Osteoblast (primary cell): Measurements from ENCODE around the gene MDFI. TPM values are rescaled to one million over a fixed set of nuclear protein-coding genes. Genes with fewer than 3 reads are reported as not detected.

Experiments used
- DNase-seq: peaks from one replicate; pipeline ENCODE4 v3.0.0; 2011; ENCODE audit warnings: low spot score, mixed read lengths; ENCODE audit not compliant: insufficient read length; ENCODE audit errors: missing footprints
- H2AFZ ChIP-seq: 2 replicates; pipeline ENCODE4 v1.6.0; 2011; ENCODE audit warnings: mild to moderate bottlenecking, low read length
- H3K27ac ChIP-seq: 2 replicates; pipeline ENCODE4 v1.5.1; 2011; ENCODE audit warnings: mild to moderate bottlenecking, low read depth, low read length, moderate library complexity
- H3K27me3 ChIP-seq: 2 replicates; pipeline ENCODE4 v1.6.0; 2012; ENCODE audit warnings: mild to moderate bottlenecking, control low read depth, inconsistent platforms, low read length, moderate library complexity; ENCODE audit not compliant: insufficient read depth
- H3K36me3 ChIP-seq: 2 replicates; pipeline ENCODE4 v1.5.1; 2011; ENCODE audit warnings: mild to moderate bottlenecking, low read length, control low read depth, moderate library complexity; ENCODE audit not compliant: insufficient read depth
- H3K4me1 ChIP-seq: 2 replicates; pipeline ENCODE4 v1.5.1; 2011; ENCODE audit warnings: mild to moderate bottlenecking, low read length, control low read depth, moderate library complexity; ENCODE audit not compliant: insufficient read depth
- H3K4me2 ChIP-seq: 2 replicates; pipeline ENCODE4 v1.6.0; 2011; ENCODE audit warnings: mild to moderate bottlenecking, low read length; ENCODE audit not compliant: insufficient read depth
- H3K4me3 ChIP-seq: fragments of 200-600 bp; sonication (generic); 3 replicates; pipeline ENCODE4 v1.5.1; 2012; ENCODE audit warnings: mild to moderate bottlenecking, low read length, inconsistent platforms; ENCODE audit not compliant: insufficient read depth
- H3K79me2 ChIP-seq: 2 replicates; pipeline ENCODE4 v1.6.0; 2012; ENCODE audit warnings: mild to moderate bottlenecking, low read length, control low read depth, inconsistent platforms; ENCODE audit not compliant: insufficient read depth
- H3K9me3 ChIP-seq: 2 replicates; pipeline ENCODE4 v1.5.1; 2011; ENCODE audit warnings: low read depth, low read length, control low read depth
- H4K20me1 ChIP-seq: 2 replicates; pipeline ENCODE4 v1.6.0; 2012; ENCODE audit warnings: mild to moderate bottlenecking, low read length, control low read depth; ENCODE audit not compliant: insufficient read depth
- total RNA-seq: library from RNA; depleted of rRNA; stranded (reverse); fragments of >200 nt; gene quantifications from 2 replicates; pipeline ENCODE4 v1.2.3, GENCODE V29; 2012
- TF ChIP-seq, protein P1 (sequence below): IDR thresholded peaks from 2 replicates; pipeline ENCODE4 v1.5.1; 2011; ENCODE audit warnings: mild to moderate bottlenecking, low read depth, low read length, moderate library complexity; ENCODE audit errors: extremely low read depth

Gene MDFI
- total RNA-seq, 1 donor = 0.72 TPM

DNA sequence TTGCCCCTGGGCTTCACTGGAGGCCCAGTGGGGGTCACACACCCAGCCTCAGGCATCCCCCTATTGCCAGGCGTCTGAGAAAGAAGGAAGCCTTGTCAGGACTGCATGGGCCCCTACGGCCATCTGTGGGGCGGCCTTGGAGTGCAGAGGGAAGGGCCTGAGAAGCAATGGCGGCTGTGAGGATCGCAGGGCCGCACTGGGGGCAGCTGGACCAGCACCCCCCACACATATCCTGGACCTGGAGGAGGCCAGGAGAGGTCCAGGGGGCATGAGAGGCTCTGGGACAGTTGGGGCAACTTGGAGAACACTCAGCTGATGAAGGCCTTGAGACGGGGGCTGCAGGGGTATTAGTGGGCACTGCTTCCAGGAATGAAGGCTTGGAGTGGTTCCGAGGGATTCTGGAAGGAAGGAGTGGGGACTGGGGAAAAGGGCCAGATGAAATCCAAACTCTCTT, 16.5 kb downstream of the MDFI start:
- peak; percentile 63 for DNase-seq
- no peaks in the 10 kb centered on the region for H4K20me1 ChIP-seq
- TF ChIP-seq, protein P1, sequence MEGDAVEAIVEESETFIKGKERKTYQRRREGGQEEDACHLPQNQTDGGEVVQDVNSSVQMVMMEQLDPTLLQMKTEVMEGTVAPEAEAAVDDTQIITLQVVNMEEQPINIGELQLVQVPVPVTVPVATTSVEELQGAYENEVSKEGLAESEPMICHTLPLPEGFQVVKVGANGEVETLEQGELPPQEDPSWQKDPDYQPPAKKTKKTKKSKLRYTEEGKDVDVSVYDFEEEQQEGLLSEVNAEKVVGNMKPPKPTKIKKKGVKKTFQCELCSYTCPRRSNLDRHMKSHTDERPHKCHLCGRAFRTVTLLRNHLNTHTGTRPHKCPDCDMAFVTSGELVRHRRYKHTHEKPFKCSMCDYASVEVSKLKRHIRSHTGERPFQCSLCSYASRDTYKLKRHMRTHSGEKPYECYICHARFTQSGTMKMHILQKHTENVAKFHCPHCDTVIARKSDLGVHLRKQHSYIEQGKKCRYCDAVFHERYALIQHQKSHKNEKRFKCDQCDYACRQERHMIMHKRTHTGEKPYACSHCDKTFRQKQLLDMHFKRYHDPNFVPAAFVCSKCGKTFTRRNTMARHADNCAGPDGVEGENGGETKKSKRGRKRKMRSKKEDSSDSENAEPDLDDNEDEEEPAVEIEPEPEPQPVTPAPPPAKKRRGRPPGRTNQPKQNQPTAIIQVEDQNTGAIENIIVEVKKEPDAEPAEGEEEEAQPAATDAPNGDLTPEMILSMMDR = no peak
- H3K79me2 ChIP-seq = no peaks in the 10 kb centered on the region
- H3K27ac ChIP-seq = no peak overlapping the region
- no peak overlapping the region for H3K4me2 ChIP-seq
- H3K4me3 ChIP-seq = no peak overlapping the region
- H3K9me3 ChIP-seq = no peaks in the 10 kb centered on the region
- no peaks in the 10 kb centered on the region for H3K36me3 ChIP-seq
- peaks cover 19% of the 10 kb centered on the region for H3K27me3 ChIP-seq
- H3K4me1 ChIP-seq = no peaks in the 10 kb centered on the region
- H2AFZ ChIP-seq = no peak overlapping the region

GRCh38 chr6:41655176-41655575, 16.9 kb downstream of the MDFI start:
- Histone ChIP-seq H4K20me1 (no peaks in the 10 kb centered on the region), H3K79me2 (no peaks in the 10 kb centered on the region), H3K27ac (no peak overlapping the region), H3K4me1 (no peaks in the 10 kb centered on the region), H3K27me3 (peaks cover 21% of the 10 kb centered on the region), H3K36me3 (no peaks in the 10 kb centered on the region), H3K4me3 (no peak overlapping the region), H3K9me3 (no peaks in the 10 kb centered on the region), H3K4me2 (no peak overlapping the region), H2AFZ (no peak overlapping the region)
- peak; percentile 53 for DNase-seq
- TF ChIP-seq, protein P1 = no peak

DNA sequence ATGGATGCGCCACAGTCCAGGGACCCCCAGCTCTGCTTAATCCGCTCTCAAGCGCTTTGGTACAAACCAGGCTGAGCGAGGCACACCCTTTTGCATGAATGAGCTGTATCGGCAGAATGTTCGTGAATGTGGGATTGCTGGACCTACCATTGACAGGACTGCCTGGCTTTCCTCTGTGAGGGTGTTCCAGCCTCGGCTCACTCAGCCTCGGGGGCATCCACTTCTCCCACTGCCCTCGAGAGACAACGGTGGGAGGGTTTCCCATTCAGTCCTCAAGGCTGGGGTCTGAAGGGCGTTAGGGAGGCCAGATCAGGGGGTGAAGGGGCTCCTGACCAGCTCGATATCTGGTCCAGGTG, 17.4 kb downstream of the MDFI start:
- H3K4me2 ChIP-seq = no peak overlapping the region
- no peaks in the 10 kb centered on the region for H3K4me1 ChIP-seq
- H3K79me2 ChIP-seq = no peaks in the 10 kb centered on the region
- H4K20me1 ChIP-seq = no peaks in the 10 kb centered on the region
- no peaks in the 10 kb centered on the region for H3K9me3 ChIP-seq
- no peak overlapping the region for H3K4me3 ChIP-seq
- no peak overlapping the region for H3K27ac ChIP-seq
- DNase-seq = no peak
- TF ChIP-seq, protein P1 = no peak
- peak overlapping the region; percentile 84 for H2AFZ ChIP-seq
- peaks cover 24% of the 10 kb centered on the region for H3K27me3 ChIP-seq
- no peaks in the 10 kb centered on the region for H3K36me3 ChIP-seq

DNA sequence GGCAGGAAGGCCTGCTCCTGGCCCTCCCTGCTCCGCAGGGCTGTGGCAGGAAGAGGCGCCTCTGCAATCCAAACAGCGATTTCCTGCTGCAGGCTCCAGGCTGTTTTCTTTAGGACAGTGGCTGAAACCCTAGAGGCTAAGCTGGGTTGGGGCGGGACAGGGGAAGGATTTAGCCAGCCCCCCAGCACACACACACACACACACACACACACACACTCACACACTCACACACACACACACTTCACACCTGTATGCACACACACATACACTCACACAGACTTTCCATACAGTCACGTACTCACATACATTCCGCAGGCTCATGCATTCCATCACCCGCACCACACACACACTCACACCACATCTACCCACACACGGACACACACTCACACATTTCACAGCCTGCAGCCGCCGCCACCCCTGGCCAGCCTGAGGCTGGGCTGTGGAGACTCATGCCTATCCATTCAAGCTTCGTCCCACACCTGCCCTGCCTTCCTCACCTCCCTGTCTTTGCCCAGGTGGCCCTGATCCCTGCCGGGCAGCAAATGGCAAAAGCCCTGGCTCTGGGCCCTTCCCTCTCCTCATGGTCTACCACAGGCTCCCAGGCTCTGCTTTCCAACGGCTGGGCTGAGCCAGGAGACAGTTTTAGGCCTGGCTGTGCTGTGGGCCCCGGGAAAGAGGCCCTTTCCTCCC, 17.9 kb downstream of the MDFI start:
- Histone ChIP-seq H3K27me3 (peaks cover 24% of the 10 kb centered on the region), H4K20me1 (no peaks in the 10 kb centered on the region), H3K9me3 (no peaks in the 10 kb centered on the region), H3K4me2 (peak overlapping the region; percentile 45), H3K36me3 (no peaks in the 10 kb centered on the region), H3K79me2 (no peaks in the 10 kb centered on the region), H3K4me3 (no peak overlapping the region), H2AFZ (peak overlapping the region; percentile 84), H3K4me1 (no peaks in the 10 kb centered on the region), H3K27ac (no peak overlapping the region)
- peak; percentile 89 for DNase-seq
- TF ChIP-seq, protein P1 = no peak
